ENCODE measurements around the gene CERK. TPM values are rescaled to one million over a fixed set of nuclear protein-coding genes. Genes with fewer than 3 reads are reported as not detected.

CERK gene
- total RNA-seq, 4 donors from 2014 or later = 37.3 to 51.1 (median 48.0) TPM

GRCh38 chr22:46640293-46641055 is 97.6 kb downstream of the CERK start:
- WGBS = 78% methylated on average over 16 of the region's 24 CpGs
- intact Hi-C loops (cut with DNase I) = no loop called here
- Histone ChIP-seq H3K27me3 (no peaks in the 10 kb centered on the region), H3K27ac (replicated peaks in 1 of 4) (no peak overlapping the region), H3K9me3 (no peaks in the 10 kb centered on the region), H3K36me3 (peaks cover 0 to 3% (median 0%) of the 10 kb centered on the region in 4 donors), H3K4me3 (no peak overlapping the region), H3K4me1 (peaks cover 23 to 61% (median 44%) of the 10 kb centered on the region in 4 donors)
- DNase-seq (ENCODE audit: extremely low spot score) = no peak
- no peak for TF ChIP-seq CTCF (IDR thresholded peaks at IDR 0.05)
- no peak for TF ChIP-seq EP300 (IDR thresholded peaks at IDR 0.05)
- no peak for TF ChIP-seq POLR2A (IDR thresholded peaks at IDR 0.05; ENCODE audit: low read depth)
- TF ChIP-seq POLR2AphosphoS5 (IDR thresholded peaks at IDR 0.05) = no peak

- WGBS = 100% methylated on average over 3 of the region's 11 CpGs
- H3K27me3 ChIP-seq = no peaks in the 10 kb centered on the region
- H3K9me3 ChIP-seq = no peaks in the 10 kb centered on the region
- H3K4me1 ChIP-seq = peaks cover 24 to 56% (median 42%) of the 10 kb centered on the region in 4 donors
- intact Hi-C loops (cut with DNase I) = no loop called here
- H3K4me3 ChIP-seq = no peak overlapping the region
- no peak for TF ChIP-seq EP300 (IDR thresholded peaks at IDR 0.05)
- TF ChIP-seq CTCF (IDR thresholded peaks at IDR 0.05) = no peak
- no peak for TF ChIP-seq POLR2A (IDR thresholded peaks at IDR 0.05; ENCODE audit: low read depth)
- TF ChIP-seq POLR2AphosphoS5 (IDR thresholded peaks at IDR 0.05) = no peak
- H3K36me3 ChIP-seq = peaks cover 0 to 3% (median 0%) of the 10 kb centered on the region in 4 donors
- H3K27ac ChIP-seq (replicated peaks in 1 of 4) = no peak overlapping the region
- DNase-seq (ENCODE audit: extremely low spot score) = no peak
These were observed 98.2 kb downstream of the CERK start for GRCh38 chr22:46639843-46640242.

DNA sequence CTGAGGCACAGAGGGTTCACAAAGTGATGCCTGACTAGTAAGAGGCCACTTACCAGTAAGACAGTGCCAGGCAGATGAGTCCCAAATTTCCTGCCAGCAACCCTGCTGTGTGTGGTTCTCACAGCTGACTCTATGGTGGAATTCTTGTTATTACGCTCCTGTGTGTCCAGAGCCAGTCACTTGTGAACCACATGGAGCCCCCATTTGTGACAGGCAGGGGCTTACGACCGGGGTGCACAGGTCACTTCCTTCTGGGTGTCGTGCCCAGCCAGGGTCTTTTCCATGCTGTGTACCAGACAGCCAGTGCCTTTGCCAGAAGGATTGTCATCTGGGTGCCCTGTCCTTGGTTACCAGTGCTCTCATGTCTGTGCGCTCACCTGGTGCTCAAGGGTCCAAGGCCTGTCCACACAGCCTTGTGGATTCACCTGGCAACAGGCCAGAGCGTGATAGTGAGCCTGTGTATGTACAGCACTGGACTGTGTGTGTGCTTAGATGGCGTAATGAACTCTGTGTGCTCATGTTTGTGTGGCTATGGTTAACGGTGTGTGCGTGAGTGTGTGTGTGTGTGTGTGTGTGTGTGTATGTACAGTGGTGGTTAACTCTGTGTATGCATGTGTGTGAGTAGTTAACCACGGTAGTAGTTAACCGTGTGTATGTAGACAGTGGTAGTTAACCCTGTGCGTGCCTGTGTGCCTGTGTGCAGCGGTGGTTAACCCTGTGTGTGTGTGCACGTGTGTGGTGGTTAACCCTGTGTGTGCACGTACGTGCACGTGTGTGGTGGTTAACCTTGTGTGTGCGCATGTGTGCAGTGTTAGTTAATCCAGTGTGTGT is 99.2 kb downstream of the CERK start:
- no peak for DNase-seq (ENCODE audit: extremely low spot score)
- Histone ChIP-seq H3K36me3 (peaks cover 0 to 3% (median 0%) of the 10 kb centered on the region in 4 donors), H3K27me3 (no peaks in the 10 kb centered on the region), H3K27ac (replicated peaks in 1 of 4) (no peak overlapping the region), H3K9me3 (no peaks in the 10 kb centered on the region), H3K4me3 (no peak overlapping the region), H3K4me1 (peaks cover 28 to 56% (median 47%) of the 10 kb centered on the region in 4 donors)
- 65% methylated on average over 13 of the region's 18 CpGs for WGBS
- intact Hi-C loops (cut with DNase I) = no loop called here
- no peak for TF ChIP-seq CTCF (IDR thresholded peaks at IDR 0.05)

DNA sequence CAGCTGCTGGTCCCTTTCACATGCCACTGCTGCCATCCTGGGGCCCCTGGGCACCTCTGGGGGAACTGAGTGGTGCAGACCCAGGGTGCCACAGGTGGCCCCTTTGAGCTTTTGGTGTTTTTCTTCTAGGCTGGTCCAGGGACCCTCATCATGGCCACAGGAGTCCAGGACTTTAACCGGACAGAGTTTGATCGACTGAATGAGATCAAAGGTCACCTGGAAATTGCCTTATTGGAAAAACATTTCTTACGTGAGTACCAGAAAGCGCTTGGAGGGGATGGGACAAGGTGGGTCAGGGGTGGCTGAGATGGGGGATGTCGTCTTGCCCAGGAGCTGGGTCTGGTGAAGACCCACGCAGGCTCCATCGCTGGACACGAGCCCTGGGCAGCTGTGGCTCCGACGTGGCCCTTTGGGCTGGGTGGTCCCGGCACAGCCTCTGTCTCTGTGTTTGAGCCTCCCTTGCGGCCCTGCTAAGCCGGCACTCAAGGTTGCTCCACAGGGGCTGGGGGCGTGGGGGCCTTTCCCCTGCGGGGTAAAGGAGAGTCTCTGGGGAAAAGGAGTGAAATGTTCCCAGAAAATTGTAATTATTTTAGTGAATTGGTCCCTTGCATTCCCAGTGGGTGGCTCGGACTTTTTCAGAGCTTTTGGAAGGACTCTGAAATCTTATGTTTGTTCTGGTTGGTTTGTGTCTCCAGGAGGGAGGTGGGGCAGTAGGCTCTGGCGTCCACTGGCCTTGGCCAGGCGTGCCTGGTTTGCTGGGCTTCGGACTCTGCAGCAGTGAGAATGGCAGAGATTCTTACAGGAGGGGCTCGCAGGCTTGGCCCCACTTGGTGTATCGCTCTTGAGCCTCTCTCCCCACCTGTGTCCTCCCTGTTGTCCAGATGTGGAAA is 100.1 kb downstream of the CERK start:
- Histone ChIP-seq H3K9me3 (no peaks in the 10 kb centered on the region), H3K4me3 (no peak overlapping the region), H3K27me3 (no peaks in the 10 kb centered on the region), H3K4me1 (peaks cover 28 to 56% (median 47%) of the 10 kb centered on the region in 4 donors), H3K36me3 (peaks cover 0 to 3% (median 0%) of the 10 kb centered on the region in 4 donors), H3K27ac (replicated peaks in 1 of 4) (no peak overlapping the region)
- no peak for TF ChIP-seq POLR2AphosphoS5 (IDR thresholded peaks at IDR 0.05)
- no peak for TF ChIP-seq CTCF (IDR thresholded peaks at IDR 0.05)
- TF ChIP-seq EP300 (IDR thresholded peaks at IDR 0.05) = no peak
- TF ChIP-seq POLR2A (IDR thresholded peaks at IDR 0.05; ENCODE audit: low read depth) = no peak
- WGBS = 85% methylated on average over 13 of the region's 21 CpGs
- no peak for DNase-seq (ENCODE audit: extremely low spot score)
- intact Hi-C loops (cut with DNase I) = no loop called here

Measured in esophagus muscularis mucosa (tissue), 4 donors.